ENCODE data around the gene INSR.
"Not testable (repeated sequence)": the region's sequence is repeated elsewhere in the genome, so short reads cannot be mapped to it uniquely, and the experiment has no call there.

Gene INSR

DNA sequence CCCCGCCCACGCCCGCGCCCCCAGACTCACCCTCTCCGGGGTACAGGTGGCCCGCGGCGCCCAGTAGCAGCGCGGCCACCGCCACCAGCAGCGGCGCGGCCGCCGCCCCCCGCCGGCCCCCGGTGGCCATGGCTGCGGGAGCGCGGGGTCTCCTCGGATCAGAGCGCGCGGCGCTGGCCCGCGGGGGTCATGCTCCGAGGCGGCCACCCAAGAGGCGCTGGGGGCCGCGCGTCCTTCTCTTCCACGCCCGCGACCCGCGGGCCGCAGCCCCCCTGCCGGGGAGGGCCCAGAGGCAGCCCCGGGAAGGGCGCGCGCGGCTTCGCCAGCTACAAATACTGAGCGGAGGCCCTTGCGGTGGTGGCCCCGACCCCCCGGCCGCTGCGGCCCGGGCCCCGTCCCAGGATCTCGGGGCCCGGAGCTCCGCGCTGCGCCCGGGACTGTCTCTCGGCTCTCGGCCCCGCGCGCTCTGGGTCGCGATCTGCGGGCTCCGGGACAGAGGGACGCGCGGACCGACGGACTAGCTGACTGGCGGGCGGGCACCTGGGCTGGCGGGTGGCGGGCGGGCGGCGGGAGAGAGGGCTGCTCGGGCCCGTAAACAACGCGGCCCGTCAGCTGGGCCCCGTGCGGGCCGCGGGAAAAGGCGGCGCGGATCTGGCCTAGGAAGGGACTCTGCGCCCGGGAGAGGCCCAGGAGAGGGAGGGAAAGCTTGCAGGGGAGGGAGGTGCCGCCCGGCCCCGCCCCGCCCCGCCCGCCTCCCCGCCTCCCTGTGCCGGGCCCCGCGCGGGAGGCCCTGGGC, at the start of gene INSR:
Gene INSR, minus strand, starts transcription at position 653 of the 796 bp plus-strand sequence. Its CDS starts 523 bp downstream, at position 130.
- DNase-seq (ENCODE audit: low read depth in 2 of 2) = peak; percentile 42 to 56

DNA sequence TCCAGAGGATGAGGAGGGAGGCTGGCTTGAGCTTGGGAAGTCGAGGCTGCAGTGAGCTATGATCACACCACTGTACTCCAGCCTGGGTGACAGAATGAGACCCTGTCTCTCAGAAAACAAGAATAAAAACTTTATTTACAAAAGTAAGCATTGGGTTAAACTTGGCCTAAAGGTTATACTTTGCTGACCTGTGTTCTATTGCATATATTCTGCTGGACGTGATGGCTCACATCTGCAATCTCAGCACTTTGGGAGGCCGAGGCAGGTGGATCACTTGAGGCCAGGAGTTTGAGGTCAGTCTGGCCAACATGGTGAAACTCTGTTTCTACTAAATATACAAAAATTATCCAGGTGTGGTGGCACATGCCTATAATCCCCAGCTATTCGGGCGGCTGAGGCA, 47.9 kb upstream of the INSR start:
- DNase-seq (ENCODE audit: low read depth in 2 of 2) = no peak

- peak; percentile 62 to 64 for DNase-seq (ENCODE audit: low read depth in 2 of 2)
Measured at GRCh38 chr19:7340959-7341837, 47.0 kb upstream of the INSR start.

DNA sequence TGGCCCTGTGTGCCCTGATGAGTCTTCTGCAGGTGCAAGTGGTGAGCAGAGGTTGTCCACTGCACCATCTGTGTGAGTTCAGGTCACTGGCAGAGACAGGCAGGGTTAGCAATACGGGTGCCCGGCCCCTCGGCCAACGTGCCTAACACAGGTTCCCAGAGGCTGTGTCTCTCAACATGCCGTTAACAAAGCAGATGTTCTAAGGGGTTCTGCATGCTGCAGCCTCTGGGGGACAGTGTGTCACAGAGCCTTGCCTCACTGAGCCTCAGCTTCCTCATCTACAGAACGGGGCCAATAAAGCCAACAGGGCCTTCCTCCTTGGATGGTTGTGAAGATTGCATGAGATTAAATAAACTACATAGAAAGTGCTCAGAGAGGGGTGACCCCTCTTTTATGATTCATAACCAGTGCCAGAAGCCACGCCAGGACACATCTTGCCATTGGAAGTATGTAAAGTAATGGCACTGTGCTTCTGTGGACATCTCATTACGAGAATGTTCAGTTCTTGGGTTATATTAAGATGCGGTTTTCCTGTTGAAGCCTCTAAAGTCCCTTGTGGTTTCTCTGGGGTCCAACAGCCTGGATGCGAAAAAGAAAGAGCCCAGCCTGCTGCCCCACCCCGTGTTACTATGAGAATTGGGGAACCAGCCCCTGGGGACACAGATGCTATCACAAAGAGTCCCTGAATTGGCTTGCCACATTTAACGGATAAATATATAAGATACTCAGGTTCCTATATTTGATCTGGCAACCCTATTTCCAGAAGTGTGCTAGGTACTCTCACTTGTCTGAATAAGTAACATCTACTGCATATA, 43.4 kb upstream of the INSR start:
- DNase-seq (ENCODE audit: low read depth in 2 of 2) = no peak

DNA sequence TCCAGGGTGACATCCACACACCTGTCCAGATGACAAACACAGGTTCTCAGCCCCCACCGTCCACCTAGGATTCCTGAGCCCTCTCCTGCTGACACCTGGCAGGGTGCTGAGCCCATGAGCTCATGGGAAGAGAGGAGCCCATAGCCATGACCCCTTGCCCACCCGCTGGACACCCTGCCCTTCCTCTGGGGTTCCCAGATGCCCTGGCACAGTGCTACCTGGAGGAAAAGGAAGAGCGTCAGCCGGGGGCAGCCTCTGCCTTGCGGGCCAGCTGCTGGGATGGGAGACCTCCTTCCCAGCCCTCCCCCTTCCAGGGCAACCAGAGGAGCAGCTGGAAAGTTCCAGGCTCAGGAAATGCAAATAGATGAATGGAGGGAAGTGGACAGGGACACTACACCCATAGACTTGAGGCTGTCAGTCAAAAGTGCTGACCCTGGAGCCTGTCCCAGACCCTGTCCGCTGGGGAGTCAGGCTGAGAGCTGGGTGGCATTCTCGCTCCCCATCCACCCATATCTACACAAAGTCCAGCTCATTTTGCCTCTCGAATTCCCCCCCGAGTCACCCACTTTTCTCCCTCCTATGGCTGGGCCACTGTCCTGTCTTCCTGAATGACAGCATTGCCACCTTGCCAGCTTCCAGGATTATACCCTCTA, 42.2 kb upstream of the INSR start:
- no peak for DNase-seq (ENCODE audit: low read depth in 2 of 2)

DNA sequence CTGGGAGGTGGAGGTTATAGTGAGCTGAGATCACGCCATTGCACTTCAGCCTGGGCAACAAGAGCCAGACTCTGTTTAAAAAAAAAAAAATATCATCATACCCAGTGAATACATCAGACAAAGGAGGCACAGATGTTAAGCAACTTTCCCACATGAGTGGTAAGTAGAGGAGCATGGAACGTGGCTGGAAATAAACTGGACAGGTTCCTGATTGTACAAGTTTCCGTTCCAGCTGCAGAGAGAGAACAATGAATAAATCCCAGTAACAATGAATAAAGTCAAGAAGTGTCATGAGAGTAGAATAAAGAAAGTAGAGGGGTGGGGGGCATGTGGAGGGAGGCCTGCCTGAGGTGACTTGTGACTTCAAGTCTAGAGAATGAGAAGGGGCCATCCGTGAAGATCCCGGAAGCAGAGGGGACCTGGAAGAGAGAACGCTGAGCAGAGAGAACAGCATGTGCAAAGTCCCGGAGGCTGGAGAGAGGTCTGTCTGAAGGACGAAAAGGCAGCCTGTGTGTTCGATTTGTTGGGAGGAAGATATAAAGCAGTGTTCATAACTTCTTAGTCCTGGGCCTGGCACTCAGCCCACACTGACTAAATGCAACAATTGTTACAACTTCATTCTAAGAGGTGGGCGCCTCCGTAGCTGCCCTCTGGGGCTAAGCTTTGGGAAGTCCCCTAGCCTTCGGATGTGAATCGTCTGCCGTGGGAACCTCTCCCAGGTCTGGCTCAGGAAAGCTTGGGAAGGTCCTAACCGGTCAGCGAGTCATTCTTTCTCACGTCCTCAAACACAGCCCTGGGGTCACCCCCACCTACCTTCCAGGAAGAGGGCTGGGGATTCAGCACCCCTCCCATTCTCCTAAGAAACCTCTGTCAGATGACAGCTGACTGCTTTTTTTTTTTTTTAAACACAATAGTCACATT, 39.2 kb upstream of the INSR start:
- DNase-seq (ENCODE audit: low read depth in 2 of 2) = no peak

- DNase-seq (ENCODE audit: low read depth in 2 of 2) = no peak
Measured at GRCh38 chr19:7331446-7331845, 37.2 kb upstream of the INSR start.

- no peak for DNase-seq (ENCODE audit: low read depth in 2 of 2)
Measured at GRCh38 chr19:7328647-7329046, 34.4 kb upstream of the INSR start.

GRCh38 chr19:7327802-7328201, 33.6 kb upstream of the INSR start:
- no peak for DNase-seq (ENCODE audit: low read depth in 2 of 2)

DNA sequence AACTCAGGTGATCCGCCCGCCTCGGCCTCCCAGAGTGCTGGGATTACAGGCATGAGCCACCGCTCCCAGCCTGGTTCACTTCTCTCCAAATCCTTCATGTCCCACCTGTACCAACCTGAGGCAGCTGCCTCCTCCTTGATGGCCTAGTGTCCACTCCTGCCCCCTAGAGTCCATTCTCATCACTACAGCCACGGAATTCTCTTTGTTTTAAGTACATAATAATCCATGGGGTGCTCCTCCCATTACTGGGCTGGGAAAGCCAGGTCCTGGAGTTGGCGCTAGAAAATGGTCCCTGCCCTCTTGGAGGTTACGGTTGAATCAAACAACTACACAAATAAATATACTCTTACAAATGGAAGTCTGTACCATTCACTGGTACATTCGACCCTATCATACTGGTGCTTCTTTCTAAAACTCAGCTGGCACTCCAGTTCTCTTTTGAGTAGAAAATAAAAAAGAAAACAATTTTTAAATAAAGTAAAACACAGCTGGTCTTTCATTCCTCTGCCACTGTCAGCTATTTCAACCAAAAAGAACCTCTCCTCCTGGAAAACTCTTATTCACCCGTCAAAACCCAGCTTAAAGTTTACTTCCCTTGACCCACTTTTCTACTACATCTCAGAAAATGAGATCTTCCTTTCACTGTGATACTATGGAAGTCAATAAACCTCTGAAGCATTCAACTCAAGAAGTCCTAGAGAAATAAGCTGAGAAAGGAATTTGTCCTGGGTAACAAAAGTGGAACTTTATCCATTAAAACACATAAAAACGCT, 32.1 kb upstream of the INSR start:
- DNase-seq (ENCODE audit: low read depth in 2 of 2) = no peak

- no peak for DNase-seq (ENCODE audit: low read depth in 2 of 2)
Measured at GRCh38 chr19:7318176-7318575, 24.0 kb upstream of the INSR start.

DNA sequence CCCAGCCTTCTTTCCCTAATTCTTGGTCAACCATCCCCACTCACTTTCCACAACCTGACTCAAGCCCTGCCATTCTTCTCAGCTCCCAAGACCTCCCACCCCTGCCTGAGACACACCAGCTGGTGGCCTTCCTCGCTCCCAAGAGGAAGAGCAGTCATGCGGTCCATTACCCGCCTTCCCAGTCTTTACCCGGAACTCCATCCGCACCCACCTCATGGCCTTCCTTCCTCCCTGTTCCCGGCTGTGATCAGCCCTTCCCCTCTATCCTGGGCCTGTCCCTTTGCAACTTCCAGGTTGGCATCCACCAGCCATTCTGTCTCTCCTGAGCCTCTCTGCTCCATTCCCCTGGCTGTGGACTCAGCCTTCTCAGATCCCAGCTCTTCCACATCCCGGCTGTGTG, 18.6 kb upstream of the INSR start:
- DNase-seq (ENCODE audit: low read depth in 2 of 2) = no peak

DNA sequence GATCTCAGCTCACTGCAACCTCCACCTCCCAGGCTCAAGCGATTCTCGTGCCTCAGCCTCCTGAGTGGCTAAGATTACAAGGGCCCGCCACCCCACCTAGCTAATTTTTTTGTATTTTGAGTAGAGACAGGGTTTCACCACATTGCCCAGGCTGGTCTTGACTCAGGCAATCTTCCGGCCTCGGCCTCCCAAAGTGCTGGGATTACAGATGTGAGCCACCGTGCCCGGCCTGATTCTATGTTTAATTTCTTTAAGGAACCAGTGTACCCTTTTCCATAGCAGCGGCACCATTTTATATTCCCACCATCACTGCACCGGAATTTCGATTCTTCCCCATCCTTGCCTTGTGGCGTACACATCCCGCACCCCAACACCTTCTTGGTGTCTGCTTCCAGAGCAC, 17.7 kb upstream of the INSR start:
- DNase-seq (ENCODE audit: low read depth in 2 of 2) = no peak

- DNase-seq (ENCODE audit: low read depth in 2 of 2) = not testable (repeated sequence)
Measured at GRCh38 chr19:7308327-7308726, 14.1 kb upstream of the INSR start.

- no peak for DNase-seq (ENCODE audit: low read depth in 2 of 2)
Measured at GRCh38 chr19:7307590-7308218, 13.5 kb upstream of the INSR start.

DNA sequence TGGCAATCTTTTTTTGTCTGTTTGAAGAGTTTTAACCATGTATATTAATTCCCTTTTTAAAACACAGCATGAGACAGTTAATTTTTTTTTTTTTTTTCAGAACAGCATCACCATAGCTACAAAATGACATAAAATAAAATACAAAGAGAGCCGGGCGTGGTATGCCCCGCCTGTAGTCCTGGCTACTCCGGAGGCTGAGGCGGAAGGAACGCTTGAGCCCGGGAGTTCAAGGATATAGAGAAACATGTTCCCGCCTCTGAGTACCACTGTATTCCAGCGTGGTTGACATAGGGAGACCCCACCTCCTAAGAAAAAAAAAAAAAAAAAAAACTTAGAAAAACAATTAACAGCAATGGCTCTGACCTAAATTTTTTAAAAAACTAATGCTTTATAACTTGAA, 10.0 kb upstream of the INSR start:
- DNase-seq (ENCODE audit: low read depth in 2 of 2) = no peak

GRCh38 chr19:7303470-7303869, 9.3 kb upstream of the INSR start:
- no peak for DNase-seq (ENCODE audit: low read depth in 2 of 2)

DNA sequence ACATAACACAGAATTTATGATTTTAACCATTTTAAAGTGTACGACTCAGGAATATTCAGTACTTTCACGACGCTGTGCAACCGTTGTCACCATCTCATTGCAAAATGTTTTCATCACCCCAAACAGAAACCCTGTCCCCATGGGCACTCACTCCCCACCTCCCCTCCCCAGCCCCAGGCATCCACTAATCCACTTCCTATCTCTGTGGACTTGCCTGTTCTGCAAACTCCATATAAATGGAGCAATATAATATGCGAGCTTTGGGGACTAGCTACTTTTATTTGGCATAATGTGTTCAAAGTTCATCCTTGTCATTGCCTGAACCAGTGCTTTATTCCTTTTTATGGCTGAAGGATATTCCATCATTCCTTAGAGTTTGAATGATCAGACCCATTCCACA, 7.3 kb upstream of the INSR start:
- DNase-seq (ENCODE audit: low read depth in 2 of 2) = no peak

DNA sequence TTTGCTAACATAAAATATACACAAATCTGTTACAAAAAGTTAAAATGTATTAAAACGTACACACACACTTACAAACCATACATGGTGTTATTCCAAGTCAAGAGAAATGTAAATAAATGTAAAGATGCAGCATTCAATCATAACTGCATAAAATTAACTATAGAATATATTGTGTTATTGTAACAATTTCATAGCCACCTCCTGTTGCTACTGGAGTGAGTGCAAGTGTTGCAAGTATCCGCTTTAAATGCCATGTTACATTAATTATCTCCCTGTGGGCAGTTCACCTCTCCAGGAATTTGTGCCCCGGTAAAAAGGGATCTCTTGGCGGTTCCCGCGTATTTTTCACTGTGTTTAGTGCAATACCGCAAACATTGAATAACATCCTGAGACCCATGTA, 3.5 kb upstream of the INSR start:
- DNase-seq (ENCODE audit: low read depth in 2 of 2) = no peak
